Activated CD4-positive, alpha-beta T cell treated with anti-CD3 and anti-CD28 coated beads, Interleukin-2, amount 50 U/mL, for 48 hours (primary cell): ENCODE measurements around the gene CHTF18.

Source experiments
- DNase-seq, 2 experiments: peaks; one replicate each; pipeline ENCODE4 v3.0.0-alpha.2; 2020

CHTF18 gene

DNA sequence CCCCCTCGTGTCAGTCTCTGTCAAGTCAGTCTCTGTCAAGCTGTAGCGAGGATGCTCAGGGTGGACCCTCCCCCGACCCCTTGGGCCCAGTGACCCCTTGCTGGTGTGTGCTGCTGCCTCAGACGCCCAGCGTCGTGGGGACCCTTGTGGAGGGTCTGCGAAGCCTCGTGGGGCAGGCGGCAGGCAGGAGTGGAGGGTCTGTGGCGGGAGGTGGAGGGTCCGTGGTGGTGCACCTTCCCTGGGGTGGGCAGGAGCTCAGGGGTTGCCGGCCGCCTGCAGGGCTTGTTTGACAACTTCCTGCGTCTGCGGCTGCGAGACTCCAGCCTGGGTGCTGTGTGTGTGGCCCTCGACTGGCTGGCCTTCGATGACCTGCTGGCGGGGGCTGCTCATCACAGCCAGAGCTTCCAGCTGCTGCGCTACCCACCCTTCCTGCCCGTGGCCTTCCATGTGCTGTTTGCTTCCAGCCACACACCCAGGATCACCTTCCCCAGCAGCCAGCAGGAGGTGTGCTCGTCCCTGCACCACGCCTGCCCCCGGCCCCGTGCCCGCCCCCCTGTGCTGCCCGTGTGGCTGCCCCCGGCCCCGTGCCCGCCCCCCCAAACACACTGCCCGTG, 6.5 kb downstream of the CHTF18 start:
- DNase-seq, result no peak

- DNase-seq, result no peak
These were observed 7.3 kb downstream of the CHTF18 start for GRCh38 chr16:795580-796229.

DNA sequence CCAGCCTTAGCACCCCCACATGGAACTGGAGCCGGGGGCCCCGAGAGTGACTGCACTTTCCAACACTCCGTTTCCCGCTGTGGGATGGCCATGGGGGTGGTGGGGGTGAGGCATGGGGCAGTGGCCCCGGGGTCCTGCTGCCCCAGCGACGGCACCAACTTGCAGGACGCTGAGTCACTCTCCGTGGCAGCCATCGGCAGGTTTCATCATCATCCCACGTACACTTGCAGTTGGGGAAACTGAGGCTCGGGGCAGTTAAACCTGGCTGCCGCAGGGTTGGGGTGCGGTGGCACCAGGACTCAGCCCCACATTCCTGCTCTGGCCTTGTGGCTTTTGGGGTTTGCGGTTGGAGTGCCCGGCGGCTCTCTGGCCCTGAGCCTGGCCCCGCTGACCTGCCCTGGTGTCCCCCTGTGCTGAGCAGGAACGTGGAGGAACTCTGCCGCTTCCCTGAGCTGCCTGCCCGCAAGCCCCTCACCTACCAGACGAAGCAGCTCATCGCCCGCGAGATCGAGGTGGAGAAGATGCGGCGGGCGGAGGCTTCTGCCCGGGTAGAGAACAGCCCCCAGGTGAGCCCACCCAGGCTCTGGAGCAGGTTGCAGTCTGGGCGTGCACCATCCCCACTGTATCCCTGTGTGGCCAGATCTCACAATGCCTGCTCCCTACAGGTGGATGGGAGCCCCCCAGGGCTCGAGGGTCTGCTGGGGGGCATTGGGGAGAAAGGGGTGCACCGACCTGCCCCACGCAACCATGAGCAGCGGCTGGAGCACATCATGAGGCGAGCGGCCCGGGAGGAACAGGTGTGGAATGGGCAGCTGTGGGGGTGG, 8.1 kb downstream of the CHTF18 start:
- DNase-seq, result no peak

DNA sequence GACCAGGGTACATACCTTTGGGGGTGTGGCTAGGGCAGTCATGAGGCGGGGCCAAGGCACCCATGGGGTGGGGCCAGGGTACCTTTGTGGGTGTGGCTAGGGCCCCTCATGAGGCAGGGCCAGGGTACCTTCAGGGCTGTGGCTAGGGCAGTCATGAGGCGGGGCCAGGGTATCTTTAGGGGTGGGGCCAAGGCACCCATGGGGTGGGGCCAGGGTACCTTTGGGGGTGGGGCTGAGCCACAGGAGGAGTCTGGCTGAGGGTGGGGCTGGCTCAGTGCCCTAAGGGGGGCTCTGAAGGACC, 8.7 kb downstream of the CHTF18 start:
- DNase-seq, result peak; percentile 36 to 42

DNA sequence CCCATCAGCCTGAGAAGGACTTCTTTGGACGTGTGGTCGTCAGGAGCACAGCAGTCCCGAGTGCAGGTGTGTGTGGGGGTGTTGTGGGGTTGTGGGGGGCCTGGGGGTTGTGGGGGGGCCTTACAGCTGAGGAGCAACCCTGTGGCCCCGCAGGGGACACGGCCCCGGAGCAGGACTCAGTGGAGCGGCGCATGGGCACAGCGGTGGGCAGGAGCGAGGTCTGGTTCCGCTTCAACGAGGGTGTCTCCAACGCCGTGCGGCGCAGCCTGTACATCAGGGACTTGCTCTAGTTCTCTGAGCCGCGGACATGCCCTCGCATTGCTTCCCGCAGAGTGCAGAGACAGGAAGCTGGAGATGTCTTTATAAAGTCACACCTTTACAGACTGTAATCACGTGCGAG, 9.3 kb downstream of the CHTF18 start:
- no peak for DNase-seq

DNA sequence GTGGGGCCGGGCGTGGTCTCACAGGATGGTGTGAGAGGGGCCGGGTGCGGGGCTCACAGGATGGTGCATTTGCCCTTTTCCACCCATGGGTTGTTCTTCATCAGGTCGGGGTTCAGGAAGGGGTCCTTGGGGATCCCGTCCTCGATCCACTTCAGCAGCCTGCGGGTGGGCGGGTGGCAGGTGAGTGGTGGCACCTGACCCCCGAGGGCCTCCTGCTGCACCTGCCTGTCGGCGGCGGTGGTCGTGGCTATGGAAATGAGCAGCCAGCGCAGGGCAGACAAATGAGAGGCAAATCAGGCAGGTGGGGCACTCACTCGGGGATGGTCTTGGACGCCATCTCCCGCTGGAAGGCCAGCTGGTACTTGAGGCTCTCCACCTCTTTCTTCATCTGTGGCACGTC, 10.2 kb downstream of the CHTF18 start:
- DNase-seq, result no peak

GRCh38 chr16:799111-799947, 10.9 kb downstream of the CHTF18 start:
- no peak for DNase-seq

DNA sequence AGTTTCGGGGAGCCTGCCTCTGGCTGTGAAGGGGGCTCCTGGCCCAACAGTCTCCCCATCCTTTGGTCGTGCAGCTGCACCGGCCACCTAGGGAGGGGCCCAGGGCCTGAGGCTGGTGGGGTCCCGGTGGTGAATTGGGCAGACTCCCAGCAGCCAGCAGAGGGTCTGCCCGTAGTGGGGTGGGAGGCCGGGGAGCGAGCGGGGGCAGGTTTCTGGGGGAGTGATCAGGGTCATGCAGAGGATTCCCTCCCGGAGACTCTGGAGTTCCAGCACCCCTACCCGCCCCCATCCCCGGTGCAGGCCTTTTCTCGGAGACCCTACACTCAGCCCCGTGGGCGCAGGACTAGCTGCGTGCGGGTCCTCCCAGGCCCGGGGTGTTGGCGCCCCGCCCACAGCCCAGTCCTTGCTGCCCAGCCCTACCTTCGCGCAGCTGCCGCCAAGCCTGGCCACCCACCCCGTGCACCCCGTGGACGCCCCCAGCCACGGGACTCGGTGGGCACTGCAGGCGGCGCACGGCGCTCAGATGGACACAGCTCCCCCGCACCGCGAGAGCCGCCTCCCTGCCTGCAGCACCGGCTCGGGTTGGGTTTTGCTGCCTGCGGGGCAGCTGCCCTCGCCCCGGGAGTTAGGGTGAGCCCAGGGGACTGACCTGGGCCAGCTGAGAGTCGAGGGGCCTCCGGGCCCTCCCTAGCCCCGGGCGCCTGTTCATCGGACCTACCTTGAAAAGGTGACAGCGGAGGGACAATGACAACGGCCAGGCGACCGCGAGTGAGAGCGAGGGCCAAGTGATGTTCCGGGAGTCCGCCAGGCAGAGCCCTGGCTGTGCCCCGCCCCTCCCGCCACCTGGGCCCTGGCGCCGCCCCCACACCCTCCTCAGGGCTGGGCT, 11.8 kb downstream of the CHTF18 start, which contains the start of gene GNG13:
Gene GNG13 (minus strand): TSS at position 787 of the 886 bp plus-strand sequence. CDS start 1,657 bp downstream, outside the sequence.
- peak in 1 of 2 experiments; percentile 13 for DNase-seq

DNA sequence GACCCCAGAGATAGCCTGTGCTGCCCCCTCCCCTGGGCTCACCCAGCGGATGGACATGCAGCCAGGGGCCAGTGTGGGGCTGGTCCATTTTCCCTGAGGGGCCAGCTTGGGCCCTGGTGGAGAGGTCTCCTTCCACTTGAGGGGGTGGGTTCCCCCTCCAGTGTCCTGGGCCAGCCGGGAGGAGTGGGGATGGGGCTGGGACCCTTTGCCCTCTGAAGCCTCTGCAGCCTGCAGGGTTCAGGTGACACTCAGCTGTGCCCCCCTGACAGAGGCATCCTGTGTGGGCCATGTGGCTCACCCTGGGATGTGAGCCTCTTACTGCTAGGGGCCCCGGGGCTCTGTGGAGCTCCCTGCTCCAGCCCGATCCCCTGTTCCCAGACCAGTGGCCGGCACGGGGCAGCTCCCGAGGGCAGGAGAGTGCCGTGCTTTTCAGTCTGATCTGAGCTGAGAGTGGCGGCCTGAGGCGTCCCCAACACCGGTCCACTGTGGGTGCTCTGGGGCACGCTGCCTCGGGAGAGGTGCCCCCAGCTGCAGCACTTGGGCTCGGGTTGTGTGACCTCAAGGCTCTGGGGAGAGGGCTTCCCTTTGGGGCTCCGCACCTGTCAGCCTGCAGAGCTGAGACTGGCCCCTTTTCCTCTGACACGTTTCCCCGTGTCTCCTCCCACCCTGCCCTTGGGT, 12.6 kb downstream of the CHTF18 start:
- no peak for DNase-seq

DNA sequence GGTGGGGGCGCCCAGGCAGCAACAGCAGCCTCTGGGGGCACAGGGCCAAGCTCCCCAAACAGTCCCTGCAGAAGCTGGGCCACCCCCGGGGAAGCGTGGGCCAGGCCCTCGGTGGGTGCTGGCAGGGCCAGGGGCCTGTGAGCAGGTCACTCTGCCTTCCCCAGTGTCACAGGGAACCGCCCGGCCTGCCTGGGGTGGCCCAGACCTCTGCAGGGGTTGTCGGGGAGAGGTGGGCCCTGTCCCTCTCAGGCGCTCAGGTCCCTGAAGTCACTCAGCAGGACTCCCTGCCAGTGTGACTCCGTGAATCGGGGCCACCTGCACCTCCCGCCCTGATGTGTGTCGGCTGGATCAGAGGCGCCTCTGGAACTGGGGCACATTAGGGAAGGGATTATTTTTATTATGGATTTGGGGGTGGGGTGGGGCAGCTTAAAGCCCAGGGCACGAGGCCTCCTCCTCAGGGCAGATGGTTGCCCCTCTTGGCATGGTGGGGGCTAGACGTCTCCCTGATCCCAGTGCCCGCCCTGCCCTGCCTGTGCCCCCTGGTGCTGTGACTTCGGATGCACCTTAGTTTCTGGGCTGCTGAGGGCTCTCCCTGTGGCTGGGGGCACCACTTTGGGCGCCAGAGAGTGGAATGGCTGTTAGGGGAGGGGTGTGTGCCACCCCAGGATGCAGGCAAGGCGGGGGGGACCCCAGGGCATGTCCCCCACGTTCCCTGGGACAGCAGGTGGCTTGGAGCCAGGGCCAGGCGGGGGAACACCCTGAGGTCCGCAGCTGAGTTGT, 13.4 kb downstream of the CHTF18 start:
- no peak for DNase-seq

- no peak for DNase-seq
These were observed 14.0 kb downstream of the CHTF18 start for GRCh38 chr16:802461-802860.

- DNase-seq, result no peak
These were observed 14.7 kb downstream of the CHTF18 start for GRCh38 chr16:802914-803753.

GRCh38 chr16:803754-804080, 15.3 kb downstream of the CHTF18 start:
- DNase-seq, result no peak

- DNase-seq, result no peak
These were observed 16.0 kb downstream of the CHTF18 start for GRCh38 chr16:804193-805048.

GRCh38 chr16:805474-805873, 17.1 kb downstream of the CHTF18 start:
- no peak for DNase-seq

DNA sequence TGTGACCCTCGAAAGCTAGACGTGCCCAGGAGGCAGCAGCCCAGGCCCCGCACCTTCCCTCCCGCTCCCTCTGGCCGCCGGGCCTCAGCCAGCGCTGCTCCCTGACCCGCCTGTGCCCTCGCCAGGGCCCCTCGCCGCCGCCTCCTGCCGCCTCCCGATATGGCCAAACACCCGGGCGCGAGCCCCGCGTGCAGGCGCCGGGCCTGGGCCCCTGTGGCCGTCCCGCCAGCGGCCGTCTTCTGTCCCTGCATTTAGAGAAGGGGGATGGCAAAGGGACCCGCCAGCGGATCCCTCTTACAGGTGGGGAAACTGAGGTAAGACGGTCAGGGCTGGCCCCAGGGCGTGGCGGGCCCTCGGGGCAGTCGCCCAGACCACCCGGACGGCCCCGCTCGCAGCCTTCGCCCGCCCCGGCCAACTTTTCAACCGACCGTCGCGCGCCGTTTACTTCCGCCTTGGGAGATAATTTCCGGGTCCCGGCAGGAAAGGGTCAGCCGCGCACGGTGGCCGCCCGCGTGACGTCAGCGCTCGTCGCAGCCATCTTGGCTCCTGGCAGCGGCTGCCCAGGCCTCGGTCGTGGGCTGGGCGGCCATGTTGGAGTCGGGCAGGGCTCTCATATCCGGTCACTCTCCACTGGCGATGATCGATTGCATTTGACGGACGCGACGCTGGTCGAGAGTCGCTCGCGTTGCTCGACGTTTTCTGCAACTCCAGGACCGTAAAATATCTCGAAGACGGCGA, 19.1 kb downstream of the CHTF18 start:
- DNase-seq, result peak; percentile 90 to 91

DNA sequence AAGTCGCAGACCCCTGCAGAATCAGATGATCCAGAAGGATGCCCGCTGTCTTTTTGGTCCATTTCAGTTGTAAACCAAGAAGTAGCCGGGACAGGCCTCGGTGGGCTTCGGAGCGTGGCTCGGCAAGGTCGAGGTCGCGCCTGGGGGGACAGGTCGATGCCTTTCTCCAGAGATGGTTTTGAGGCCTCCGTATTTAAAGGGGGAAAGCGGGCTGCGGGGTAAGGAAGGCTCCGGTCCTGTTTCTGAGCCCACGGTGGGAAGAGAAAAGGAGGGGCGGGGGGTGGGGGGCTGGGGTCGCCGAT, 19.6 kb downstream of the CHTF18 start:
- DNase-seq, result no peak

GRCh38 chr16:813204-813915, 24.9 kb downstream of the CHTF18 start:
- peak; percentile 62 to 69 for DNase-seq
